Esophagus muscularis mucosa (tissue), 4 donors: ENCODE results near the gene CCDC102B. TPM values are rescaled to one million over a fixed set of nuclear protein-coding genes. Genes with fewer than 3 reads are reported as not detected.

ENCODE experiments used
- DNase-seq: peaks from one replicate; pipeline ENCODE4 v3.0.0-alpha.2; 2017; ENCODE audit errors: extremely low spot score
- H3K27ac ChIP-seq, 4 donors: fragments of 200-600 bp; sonication (generic); replicated peaks in 1 of 4; 1 replicate in 3 of 4; 2 replicates in 1 of 4; pipeline ENCODE4 v1.5.1; 2016 to 2019; ENCODE audit warnings: mild to moderate bottlenecking in 1 of 4
- H3K27me3 ChIP-seq, 4 donors: fragments of 200-600 bp; sonication (generic); one replicate each; pipeline versions ENCODE4 v1.5.1 to v1.6.0; 2016 to 2019
- H3K36me3 ChIP-seq, 4 donors: fragments of 200-600 bp; sonication (generic); one replicate each; pipeline ENCODE4 v1.5.1; 2016 to 2019
- H3K4me1 ChIP-seq, 4 donors: fragments of 200-600 bp; sonication (generic); one replicate each; pipeline ENCODE4 v1.5.1; 2016 to 2019
- H3K4me3 ChIP-seq, 4 donors: fragments of 200-600 bp; sonication (generic); 1 replicate in 2 of 4; 2 replicates in 2 of 4; pipeline ENCODE4 v1.5.1; 2016 to 2019; ENCODE audit warnings: mild to moderate bottlenecking in 4 of 4, moderate library complexity in 1 of 4
- H3K9me3 ChIP-seq, 4 donors: fragments of 200-600 bp; sonication (generic); 1 replicate in 3 of 4; 2 replicates in 1 of 4; pipeline ENCODE4 v1.5.1; 2016 to 2019
- EP300 ChIP-seq: sonication (generic); formaldehyde crosslinking; IDR thresholded peaks from one replicate; pipeline ENCODE4 v1.6.1; 2017; ENCODE audit warnings: antibody characterized with exemption
- POLR2A ChIP-seq: fragments of 450-650 bp; IDR thresholded peaks from one replicate; pipeline ENCODE4 v1.6.1; 2017; ENCODE audit warnings: antibody characterized with exemption, moderate library complexity, mild to moderate bottlenecking, low read depth
- POLR2AphosphoS5 ChIP-seq, 2 donors: sonication (generic); formaldehyde crosslinking; IDR thresholded peaks; one replicate each; pipeline ENCODE4 v1.6.1; 2017; ENCODE audit warnings: antibody characterized with exemption in 2 of 2
- WGBS: methylation state at CpG from one replicate; pipeline ENCODE4 v1.1.5; 2018; 5-methylcytosine and 5-hydroxymethylcytosine counted together
- intact Hi-C: fragments of 100-400 bp; cut with DNase I; formaldehyde crosslinking; loops from one replicate; pipeline ENCODE4 v1.15.1; 2023
- total RNA-seq, 4 donors: library from RNA; depleted of rRNA; stranded (reverse); fragments of >200 nt; gene quantifications; one replicate each; pipeline versions ENCODE4 v1.1.0 to v1.2.1, GENCODE V29; 2016
- TF ChIP-seq, protein P1 (sequence below), 3 experiments: fragments of 200-600 bp in 2 of 3; fragments of 450-650 bp in 1 of 3; sonication (generic) in 2 of 3; IDR thresholded peaks; one replicate each; pipeline ENCODE4 v1.5.1; 2017 to 2019; ENCODE audit warnings: antibody characterized with exemption in 3 of 3, mild to moderate bottlenecking in 2 of 3, moderate library complexity in 1 of 3

CCDC102B gene
- total RNA-seq, 4 donors from 2014 or later = 3.0 to 6.8 (median 4.8) TPM

DNA sequence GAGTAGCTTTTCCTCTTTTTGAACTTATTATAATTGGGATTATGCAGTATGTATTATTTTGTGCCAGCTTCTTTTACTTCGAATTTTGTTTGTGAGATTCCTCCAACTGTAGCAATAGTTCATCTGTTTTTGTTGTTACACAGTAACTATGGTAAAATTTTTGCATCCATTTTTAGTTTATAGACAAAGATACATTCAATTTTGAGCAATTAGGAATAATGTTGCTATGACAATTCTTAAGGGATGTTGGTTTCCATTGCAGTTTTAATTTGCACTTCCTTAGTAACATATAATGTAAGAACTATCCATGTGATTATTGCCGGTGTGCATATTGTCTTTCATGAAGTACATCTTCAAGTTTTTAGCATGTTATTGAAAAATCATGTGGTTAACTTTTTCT lies 20.7 kb downstream of the CCDC102B start:
- H3K36me3 ChIP-seq = no peaks in the 10 kb centered on the region
- H3K27me3 ChIP-seq = no peaks in the 10 kb centered on the region
- DNase-seq = no peak
- H3K27ac ChIP-seq = no peak overlapping the region
- H3K4me3 ChIP-seq = no peak overlapping the region
- peaks cover 0 to 4% (median 0%) of the 10 kb centered on the region in 4 donors for H3K4me1 ChIP-seq
- H3K9me3 ChIP-seq = no peaks in the 10 kb centered on the region
- intact Hi-C loops = no loop called here
- WGBS = 37% methylated on average over 2 of the region's 2 CpGs
- no peak for TF ChIP-seq POLR2A
- TF ChIP-seq EP300 = no peak
- TF ChIP-seq, protein P1, sequence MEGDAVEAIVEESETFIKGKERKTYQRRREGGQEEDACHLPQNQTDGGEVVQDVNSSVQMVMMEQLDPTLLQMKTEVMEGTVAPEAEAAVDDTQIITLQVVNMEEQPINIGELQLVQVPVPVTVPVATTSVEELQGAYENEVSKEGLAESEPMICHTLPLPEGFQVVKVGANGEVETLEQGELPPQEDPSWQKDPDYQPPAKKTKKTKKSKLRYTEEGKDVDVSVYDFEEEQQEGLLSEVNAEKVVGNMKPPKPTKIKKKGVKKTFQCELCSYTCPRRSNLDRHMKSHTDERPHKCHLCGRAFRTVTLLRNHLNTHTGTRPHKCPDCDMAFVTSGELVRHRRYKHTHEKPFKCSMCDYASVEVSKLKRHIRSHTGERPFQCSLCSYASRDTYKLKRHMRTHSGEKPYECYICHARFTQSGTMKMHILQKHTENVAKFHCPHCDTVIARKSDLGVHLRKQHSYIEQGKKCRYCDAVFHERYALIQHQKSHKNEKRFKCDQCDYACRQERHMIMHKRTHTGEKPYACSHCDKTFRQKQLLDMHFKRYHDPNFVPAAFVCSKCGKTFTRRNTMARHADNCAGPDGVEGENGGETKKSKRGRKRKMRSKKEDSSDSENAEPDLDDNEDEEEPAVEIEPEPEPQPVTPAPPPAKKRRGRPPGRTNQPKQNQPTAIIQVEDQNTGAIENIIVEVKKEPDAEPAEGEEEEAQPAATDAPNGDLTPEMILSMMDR (IDR thresholded peaks at IDR 0.05) = no peak
- no peak for TF ChIP-seq POLR2AphosphoS5 (IDR thresholded peaks at IDR 0.05)

DNA sequence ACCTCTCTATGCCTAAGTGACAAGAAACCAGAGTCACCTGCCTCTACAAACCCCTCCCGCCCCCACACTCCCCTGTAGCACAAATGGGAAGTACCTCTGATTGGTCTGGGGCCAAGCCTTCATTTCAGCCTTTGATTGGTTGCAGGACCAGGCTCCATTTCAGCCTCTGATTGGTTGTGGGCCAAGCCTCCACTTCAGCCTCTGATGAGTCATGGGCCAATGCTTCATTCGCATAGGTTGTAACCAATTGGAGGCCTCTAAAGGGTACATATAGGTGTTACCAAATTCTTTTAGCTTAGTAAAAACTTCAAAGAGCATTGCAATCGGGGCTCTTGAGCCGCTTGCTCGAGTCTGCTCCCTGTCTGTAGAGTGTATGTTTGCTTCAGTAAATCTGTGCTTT lies 25.0 kb downstream of the CCDC102B start:
- H3K9me3 ChIP-seq = no peaks in the 10 kb centered on the region
- no peaks in the 10 kb centered on the region for H3K36me3 ChIP-seq
- H3K4me3 ChIP-seq = no peak overlapping the region
- WGBS = 94% methylated on average over 5 of the region's 5 CpGs
- DNase-seq = no peak
- intact Hi-C loops = no loop called here
- H3K27ac ChIP-seq = no peak overlapping the region
- TF ChIP-seq EP300 (no peak), POLR2AphosphoS5 (IDR thresholded peaks at IDR 0.05) (no peak), POLR2A (no peak)
- TF ChIP-seq, protein P1 (IDR thresholded peaks at IDR 0.05) = no peak
- H3K4me1 ChIP-seq = peaks cover 0 to 4% (median 0%) of the 10 kb centered on the region in 4 donors
- H3K27me3 ChIP-seq = no peaks in the 10 kb centered on the region

DNA sequence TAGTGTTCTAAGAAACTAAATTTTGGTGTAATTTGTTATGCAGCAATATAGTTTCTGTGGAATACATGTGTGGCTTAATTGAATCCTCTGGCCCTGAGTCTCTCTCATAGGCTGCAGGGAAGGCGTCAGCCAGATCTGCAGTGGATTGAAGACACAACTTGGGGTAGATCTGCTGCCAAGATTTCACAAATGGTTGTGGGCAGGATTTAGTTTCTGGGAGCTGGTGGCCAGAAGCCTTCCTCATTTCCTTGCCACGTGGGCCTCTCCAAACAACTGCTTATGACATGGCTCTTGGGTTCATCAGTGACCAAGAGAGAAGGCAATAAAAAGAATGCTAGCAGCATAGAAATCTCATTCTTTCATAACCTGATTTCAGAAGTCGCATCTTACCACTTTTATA lies 28.2 kb downstream of the CCDC102B start:
- Histone ChIP-seq H3K27me3 (no peaks in the 10 kb centered on the region), H3K36me3 (no peaks in the 10 kb centered on the region), H3K9me3 (no peaks in the 10 kb centered on the region), H3K4me1 (peaks cover 0 to 10% (median 2%) of the 10 kb centered on the region in 4 donors), H3K4me3 (no peak overlapping the region), H3K27ac (no peak overlapping the region)
- TF ChIP-seq, protein P1 (IDR thresholded peaks at IDR 0.05) = no peak
- no peak for TF ChIP-seq POLR2A
- no peak for DNase-seq
- intact Hi-C loops = no loop called here
- 76% methylated on average over 3 of the region's 3 CpGs for WGBS

DNA sequence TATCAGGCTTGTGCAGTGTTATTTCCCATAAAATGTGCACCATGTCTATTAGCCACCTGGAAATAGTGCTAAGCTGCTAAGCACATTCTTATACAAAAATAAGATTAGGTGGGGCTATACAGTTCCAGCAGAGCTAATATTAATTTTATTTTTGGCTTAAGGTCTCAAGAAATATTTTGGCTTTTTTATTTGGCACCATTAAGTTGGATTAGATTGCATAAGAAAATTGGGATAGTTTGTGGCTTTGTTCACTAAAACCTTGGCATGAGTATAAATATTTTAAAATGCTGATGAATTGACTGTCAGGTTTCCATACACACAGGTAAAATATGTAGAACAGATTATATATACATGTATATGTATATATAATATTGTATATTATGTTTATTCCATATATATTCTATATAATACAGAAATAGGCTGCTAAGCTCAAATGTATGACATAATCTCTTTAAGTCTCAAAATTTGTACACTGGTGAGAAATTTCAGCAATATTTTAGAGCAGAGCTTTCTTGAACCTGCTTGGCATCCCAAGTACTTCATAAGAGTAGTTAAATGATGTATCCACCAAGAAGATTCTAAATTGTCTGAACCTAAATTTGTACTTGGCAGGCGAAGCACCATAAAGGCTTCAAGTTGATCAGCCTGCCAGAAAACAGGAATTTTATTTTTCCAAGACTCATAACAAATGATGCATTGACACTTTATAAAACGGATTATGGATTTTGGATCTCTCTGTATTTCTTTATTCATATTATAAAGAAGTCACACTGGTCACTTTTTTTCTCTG lies 32.6 kb downstream of the CCDC102B start:
- no peak for DNase-seq
- intact Hi-C loops = no loop called here
- Histone ChIP-seq H3K36me3 (no peaks in the 10 kb centered on the region), H3K4me3 (no peak overlapping the region), H3K9me3 (no peaks in the 10 kb centered on the region), H3K27ac (no peak overlapping the region), H3K27me3 (no peaks in the 10 kb centered on the region), H3K4me1 (peaks cover 0 to 10% (median 2%) of the 10 kb centered on the region in 4 donors)
- TF ChIP-seq, protein P1 (IDR thresholded peaks at IDR 0.05) = no peak
- TF ChIP-seq POLR2AphosphoS5 (IDR thresholded peaks at IDR 0.05) (no peak), EP300 (no peak), POLR2A (no peak)
- whole genome bisulfite sequencing = 49% methylated on average over 2 of the region's 2 CpGs
